Dedifferentiated amniotic fluid mesenchymal stem cell (primary cell): Measurements from ENCODE around the gene ALDH1L1.

Source experiments
- DNase-seq: peaks from one replicate; pipeline ENCODE4 v3.0.0-alpha.2; 2016; ENCODE audit errors: extremely low spot score

ALDH1L1 gene

DNA sequence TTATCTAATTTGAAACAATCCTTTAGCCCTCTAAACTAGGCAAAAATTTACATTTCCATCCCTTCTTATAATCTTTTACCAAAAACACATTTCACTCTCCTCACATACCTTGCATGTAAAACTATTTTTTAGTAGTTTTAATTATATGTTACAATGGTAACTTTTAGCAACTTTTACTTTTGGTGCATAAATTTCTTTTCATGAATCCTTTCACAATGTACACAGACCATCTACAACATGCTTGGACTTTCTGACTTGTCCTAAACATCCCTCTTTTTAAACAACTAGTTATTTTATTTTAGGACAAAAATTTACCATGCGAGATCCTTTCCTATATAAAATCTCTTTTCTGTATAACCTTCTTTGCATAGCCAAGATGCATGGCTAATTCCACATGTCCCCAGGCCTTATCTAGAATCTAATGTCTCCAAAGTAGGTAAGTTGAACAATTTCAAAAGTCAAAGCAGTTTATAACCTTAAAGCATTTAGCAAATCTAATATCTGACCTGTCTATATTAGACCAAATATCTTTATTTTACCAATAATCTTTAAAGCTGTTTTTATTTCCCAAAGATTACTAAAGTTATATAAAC lies 14.4 kb upstream of the ALDH1L1 start:
- no peak for DNase-seq

DNA sequence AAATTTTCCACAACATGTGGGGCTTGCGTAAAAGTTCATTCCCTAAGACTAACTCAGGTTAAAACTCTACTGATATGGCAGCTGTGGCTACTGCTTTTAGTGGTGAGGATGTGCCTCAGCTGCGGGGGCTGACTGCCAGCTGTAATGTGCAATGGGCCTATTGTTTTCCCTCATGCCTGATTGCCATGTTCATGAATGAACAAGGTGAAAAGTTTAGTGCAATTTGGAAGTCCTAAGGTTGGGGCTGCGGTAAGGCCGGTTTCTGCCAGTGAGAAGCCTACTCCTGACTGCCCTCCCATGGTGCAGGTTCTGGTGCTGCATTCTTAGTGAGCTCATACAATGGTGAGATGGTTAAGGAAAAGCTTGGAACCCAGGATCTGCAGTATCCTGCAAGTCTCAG lies 10.9 kb upstream of the ALDH1L1 start:
- no peak for DNase-seq

DNA sequence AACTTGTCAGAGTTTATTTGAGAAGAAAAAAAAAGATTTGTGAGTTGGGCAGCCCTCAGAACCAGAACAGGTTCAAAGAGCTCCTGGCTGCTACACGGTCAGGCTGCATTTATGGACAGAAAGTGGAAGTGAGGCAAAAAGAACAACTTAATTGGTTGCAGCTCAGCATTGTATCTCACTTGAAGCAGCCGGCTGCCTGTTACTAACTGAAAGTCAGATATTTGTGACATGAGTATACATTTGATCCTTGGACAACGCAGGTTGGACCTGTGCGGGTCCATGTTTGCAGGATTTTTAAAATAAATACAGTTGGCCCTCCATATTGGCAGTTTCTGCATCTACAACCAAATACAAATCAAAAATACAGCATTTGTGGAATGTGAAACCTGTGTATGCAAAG lies 7.5 kb upstream of the ALDH1L1 start:
- DNase-seq, result no peak

DNA sequence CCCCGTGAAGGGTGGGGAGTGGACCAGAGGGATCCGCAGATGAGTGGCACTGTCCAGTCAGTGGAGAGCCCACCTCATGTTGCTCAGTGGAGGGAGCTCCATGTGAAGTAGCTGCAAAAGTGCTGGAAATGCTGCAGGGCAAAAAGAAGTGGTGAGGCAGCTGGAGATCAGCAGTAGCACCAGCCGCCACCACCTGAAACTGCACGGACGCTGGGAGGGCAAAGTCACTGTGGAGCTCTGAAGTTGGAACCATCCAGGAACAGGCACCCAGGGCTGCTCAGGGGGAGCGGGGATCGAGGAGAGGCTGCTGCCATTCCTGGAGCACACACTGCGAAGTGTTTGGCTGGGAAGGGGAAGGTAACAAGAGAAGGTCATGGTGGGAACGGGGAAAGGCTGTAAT lies 6.4 kb upstream of the ALDH1L1 start:
- DNase-seq, result no peak

DNA sequence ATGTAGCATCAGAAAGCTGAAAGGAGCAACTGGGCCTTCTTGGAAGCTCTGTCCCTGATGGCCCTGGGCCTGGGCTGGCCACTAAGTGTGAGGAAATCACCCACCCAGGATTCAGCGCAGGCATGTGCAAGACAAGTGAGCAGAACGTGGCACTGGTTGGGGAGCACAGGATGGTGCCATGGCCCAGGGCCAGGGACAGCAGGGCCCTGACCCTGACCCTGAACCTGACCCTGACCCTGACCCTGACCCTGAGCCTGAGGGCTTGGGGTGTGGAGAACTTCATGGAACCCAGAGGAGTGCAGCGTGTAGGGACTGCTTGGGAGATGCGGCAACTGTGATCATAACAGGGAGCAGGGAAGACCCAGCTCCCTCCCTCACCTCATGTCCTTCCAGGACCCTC lies 5.9 kb upstream of the ALDH1L1 start:
- no peak for DNase-seq

DNA sequence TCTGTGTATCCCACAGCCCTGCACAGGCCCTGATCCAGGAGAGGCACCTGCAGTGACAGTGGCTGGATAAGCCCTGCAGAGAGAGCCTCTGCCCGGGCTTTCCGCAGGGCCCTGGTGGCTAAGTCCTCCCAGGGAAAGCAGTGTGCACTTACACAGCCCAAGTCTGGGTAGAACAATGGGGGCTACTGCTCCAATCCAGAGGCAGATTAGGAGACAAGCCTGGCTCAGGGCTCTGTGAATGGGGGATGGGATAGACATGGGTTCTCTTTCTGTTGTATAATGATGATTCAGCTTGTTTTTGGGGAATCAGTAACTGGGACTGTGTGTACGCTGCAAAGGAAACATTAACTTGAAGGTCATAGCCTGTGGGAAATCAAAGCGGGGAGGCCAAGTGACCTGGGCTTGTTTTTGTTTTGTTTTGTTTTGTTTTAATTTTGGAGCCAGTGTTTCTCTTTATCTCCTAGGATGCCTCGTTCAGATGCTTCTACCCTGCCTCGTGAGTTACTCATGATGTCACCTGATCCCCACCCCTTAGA lies 4.1 kb upstream of the ALDH1L1 start:
- no peak for DNase-seq

DNA sequence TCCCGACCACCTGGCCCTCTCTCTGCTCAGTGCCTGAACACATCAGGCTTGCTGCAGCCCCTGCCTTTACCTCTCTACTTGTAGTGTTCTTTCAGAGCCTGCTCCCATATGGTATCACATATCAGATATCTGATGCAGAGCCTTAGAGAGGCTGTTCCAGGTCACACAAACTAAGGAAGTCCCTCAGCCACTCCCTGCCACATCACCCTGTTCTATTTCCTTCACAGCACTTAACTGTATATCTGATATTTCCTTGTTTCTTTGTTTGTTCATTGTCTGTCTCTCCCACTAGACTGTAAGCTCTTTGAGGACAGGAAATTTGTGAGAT lies 976 bp upstream of the ALDH1L1 start:
- no peak for DNase-seq

DNA sequence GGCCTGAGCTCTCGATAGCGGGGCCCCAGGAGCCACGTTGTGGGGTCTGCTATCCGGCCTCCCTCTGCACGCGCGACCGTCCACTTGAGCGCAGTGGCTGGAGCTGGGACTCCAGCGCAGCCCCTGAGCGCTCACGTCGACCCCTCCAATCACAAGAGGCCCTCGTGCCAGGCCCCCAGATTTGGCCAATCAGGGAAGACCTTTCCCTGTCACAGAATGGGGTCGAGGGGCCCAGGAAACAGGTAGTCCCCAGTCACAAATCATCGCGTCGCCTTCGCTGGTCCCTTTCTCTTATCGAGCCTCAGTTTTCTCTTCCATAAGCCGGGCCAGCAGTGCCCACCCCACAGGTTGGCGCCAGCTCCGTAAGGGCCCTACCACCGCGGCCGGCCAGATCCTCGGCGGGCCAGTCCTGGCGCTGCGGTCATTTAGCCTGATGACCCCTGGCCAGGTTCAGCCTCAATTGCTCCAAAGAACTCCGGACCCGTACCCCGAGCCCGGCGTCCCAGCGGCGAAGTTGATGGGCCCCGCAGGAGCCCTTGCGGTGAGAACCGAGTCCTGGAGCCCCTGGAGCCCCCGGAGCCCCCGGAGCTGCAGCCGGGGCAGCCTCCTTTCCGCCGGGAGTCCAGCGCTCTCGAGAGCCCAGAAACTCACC lies 435 bp downstream of the ALDH1L1 start:
- no peak for DNase-seq

DNA sequence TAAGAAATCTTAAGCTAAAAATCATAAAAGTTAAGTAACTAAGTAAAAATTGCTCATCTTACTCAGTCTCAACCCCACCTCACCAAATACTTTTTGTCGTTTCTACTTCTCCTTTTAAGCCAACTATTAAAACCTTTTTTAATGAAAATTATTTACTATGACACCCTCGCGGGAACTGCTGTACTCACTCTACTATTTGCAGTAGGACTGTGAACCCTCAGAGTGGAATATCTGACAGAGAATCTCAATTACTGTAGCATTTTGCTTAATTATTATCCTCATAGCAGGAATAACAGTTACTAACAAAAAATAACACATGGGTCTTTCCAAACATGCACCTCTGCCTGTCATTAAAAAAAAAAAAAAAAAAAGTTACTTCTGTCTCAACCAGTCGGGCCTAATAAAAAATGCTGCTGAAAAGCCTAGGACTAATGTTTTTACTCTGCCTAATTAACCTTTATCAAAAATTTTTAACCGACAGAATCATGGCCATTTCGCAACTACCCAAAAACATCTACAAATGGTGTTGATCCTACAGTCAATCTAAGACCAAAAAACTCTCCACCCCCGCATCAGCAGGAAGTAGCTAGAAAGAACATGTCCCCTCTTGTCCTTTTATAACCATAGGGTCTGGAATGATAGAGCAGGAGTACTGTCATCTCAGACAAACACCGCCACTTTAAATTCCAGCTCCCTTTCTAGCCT lies 10.2 kb downstream of the ALDH1L1 start:
- DNase-seq, result no peak

DNA sequence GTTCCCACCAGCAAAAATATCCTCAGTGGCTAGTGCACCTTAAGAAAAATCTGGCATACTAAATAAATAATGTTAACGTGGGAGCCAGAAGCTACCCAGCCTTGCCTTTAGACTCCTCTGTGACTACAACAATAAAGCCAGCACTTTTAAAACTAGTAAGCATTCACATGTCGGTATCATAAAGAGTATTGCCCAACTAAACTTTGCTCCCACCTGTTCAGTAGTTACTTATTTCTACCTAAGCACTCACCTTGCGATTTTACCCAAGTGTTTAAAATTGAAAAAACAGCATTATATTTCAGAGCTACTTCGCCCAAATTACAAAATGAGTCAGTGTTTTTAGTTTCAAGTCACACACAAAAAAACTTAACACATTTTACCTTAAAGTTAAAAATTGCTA lies 12.8 kb downstream of the ALDH1L1 start:
- no peak for DNase-seq

DNA sequence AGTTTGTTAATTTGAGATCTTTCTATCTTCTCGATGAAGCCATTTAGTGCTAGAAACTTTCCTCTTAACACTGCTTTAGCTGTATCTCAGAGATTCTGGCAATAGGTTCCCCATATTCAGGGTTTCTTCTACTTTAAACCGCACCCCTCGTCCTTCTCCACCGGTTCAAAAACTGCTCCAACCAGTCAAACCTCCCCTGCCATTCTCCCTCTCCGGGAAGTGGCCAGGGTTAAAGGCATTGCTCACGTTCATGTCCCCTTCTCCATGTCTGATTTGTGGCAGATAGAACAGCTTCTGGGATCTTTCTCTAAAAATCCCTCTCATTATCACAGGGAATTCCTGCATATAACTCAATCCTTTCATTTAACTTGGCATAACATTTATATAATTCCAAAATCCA lies 14.4 kb downstream of the ALDH1L1 start:
- no peak for DNase-seq

DNA sequence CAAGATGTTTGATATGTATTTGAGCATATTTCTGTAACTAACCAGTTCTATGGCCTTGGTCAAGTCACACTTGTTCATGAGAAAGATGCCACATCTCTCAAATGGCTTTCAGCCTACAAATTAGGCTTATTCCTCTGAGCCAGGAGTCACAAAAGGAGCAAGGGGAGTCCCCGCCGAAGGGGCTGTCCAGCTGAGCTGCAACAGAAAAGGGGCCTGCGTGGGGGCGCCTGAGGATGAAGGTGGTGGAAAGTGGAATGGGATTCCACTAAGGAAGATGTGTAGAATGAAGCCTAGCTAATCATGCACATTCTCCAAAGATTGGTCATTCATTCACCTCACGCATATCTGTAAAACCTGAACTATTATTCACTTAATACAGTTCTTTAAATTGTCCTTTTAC lies 19.1 kb downstream of the ALDH1L1 start:
- no peak for DNase-seq

DNA sequence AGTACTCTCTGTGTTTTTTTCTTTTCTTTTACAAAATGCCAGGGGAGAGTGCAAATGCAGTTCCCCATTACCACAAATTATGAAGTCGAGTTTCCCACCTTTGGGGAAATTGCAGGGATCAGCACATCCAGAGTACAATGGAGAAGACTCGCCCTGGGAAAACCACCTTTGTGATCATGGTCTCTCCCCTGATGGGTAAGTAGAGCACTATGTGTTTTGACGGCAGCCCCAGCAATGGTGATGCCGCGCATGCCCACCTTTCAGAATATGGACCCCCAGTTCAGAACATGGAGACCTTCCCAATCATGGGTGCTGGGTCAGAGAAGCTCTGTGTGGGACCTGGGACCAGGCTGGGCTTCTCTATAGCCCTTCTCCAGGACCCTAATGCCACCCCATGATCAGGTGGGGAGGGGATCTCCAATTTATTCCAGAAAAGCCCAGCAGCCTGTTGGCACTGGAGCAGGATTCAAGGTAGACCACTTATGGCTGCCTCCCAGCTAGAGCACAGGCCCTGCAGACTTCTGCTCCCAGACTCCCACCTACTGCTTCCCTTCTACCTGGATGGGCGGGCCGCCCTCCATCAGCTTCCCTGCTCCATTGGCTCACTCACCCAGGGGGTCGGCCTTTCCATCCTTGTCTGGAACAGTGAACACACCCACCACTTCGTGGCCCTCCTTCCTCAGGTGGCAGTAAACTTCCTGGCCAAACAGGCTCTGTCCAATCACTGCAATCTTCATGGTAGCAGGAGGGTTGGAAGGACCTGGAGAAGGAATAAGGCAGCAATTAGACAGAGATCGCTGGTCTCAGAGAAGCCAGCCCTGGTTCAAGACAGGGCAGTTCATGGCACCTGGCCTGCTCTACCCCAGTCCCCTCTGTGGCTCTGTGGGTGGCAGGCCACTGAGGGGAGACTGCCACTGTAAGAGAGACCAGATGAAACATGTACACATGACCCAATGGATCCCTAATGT lies 19.9 kb downstream of the ALDH1L1 start:
- no peak for DNase-seq

DNA sequence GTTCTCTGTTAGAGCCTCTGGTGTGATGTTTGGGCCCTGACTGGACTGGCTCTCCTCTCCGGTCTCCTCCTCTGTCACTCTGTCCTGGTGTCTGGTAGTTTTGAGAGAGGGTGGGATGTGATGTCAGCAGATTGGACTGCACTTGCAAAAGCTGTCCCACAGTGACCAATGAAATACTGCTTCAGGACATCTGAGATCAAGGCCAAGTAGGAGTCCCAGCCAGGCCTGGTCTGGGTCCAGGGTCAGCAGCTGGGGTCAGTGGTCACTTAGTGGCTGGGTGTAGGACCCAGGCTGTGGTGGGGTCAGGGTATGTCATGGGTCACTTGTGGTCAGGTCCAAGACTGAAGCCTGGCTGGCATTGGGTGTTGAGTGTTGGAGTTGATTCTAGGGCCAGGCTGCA lies 20.9 kb downstream of the ALDH1L1 start:
- no peak for DNase-seq

DNA sequence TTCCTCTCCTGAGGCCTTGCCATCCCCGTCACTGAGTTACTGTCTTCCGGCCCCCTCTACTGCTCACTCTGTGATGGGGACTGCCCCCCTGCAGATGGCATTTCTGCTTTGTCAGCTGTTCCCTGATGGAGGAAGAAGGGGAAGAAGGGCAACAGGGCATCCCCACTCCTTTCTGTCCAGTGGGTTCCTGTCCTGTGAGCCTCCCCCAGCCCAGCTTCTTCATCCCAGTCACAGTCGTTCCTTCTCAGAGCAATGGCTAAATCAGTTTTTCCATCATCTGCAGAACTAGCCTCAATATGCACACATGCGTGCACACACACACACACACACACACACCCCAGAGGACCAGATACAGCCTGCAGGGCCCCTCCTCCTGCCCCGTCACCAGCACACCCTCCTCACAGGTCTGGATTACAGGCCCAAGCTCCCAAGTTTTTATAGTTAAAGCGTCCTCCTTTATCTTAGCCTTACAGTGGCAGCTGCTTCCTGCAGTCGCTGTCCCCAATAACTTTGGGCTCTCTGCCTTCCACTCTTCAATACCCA lies 21.4 kb downstream of the ALDH1L1 start:
- no peak for DNase-seq

DNA sequence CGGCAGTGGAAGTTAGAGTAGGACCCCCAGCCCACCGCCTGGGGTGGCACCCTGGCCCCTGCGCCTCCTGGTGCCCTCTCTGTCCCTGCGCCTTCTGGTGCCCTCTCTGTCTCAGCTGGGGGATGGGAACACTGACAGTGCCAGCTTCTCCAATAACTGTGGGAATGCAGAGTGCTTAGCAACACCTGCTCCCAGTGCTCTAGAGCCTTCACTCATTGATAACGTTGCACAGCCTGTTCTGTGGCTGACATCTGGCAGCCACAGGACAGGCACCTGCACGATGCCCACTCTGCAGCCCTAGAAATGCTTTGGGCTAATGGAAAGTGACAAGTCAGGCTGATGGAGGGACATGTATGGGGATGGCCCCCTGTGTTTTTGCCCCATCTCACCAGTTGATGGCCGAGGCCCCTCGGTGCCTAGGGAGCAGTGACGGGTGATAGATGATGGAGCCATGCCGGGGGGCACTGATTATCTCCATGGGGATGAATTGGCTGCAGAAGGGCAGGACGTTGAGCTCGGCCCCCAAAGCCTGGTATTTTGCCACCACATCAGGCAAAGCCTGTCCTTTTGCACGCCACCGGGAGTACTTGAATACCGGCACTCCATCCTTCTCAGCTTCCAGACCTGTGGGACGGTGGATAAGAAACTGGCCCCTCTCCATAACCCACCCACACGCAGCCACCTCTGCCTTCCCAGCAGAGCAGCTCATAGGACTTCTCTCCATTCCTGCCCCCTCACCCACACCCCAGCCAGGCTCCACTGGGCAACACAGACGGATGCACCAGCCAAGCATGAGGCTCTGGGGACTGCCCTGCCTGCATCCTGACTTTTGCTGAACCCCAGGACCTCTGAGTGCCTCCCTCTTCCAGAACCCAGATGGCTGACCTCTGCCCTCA lies 22.1 kb downstream of the ALDH1L1 start:
- no peak for DNase-seq

DNA sequence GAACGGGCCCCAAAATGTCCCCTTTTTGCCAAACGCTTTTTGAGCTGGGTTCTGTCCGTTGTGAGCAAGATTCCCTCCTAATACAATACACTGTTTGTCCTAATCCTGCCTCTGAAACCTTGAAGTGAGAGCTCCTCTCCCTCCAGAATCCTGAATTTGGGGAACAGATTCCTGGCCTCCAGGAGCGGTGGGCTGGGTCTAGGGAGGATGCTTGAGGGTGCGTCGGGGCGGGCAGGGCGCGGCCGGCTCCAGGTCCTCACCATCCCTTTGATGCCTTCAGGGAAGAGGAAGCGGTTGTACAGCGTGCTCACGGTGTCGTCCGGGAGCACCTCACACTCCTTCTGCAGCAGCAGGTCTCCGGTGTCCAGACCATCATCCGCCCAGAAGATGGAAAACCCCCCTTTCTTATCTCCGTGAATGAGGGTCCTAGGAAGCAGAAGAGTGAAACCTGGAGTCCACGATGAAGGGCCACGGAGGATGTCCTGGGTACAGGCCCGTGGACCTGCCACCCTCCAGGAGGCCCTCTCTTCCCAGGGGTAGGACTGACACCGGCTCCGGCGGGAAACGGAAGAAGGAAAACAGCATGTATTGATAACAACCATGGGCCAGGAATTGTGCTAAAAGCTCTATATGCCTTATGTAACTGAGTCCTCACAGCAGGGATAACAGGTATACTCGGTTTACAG lies 23.2 kb downstream of the ALDH1L1 start:
- no peak for DNase-seq

DNA sequence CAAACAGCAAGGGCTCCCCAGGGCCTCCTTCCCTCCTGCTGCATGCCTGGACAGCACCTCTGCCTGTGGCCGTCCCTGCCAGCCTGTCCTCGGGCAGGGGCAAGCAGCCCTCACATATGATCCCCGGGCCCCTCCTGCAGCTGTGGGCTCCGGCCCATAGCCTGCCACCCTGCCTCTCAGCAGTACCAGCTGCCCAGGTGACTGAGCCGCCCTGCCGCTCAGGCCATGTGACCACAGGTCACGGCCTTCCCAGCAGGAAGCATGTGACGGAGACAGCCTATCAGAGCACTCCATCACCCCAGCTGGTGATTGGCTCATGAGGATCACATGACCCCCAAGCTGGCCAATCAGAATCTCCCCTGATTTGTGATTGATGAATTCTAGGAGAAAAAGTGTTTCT lies 23.9 kb downstream of the ALDH1L1 start:
- DNase-seq, result no peak

DNA sequence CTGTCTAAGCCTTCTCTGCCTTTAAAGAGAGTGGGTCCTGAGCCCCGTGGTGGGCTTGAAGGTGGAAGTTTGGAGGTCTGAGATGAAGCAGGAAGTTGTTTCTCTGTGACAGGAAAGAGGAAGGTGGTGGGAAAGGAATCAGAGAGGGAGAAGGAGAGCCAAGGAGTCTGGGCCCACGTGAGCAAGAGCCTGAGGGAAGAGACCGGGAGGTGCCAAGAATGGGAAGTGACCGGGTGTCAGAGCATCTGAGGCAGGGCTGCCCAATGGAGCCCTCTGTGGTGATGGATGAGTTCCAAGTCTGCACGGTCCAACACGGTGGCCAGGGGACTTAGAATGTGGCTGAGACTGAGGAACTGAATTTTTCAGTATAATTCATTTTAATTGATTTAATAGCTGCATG lies 24.6 kb downstream of the ALDH1L1 start:
- no peak for DNase-seq

DNA sequence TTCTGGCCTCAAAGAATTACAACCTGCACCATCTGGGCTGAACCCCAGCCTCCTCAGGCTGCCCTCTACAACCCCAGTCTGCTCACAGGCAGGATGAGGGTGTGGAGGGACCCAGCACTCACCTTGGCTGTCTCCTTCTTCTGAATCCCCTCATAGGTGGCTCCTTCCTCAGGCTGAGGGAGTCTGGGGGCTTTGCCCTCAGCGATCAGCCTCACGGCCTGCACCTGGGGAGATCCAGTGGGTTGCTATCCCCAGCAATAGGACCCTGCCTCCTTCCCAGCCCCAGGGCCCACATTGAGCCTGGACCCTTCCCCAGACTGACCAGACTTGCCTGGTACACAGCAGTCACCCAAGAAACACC lies 25.1 kb downstream of the ALDH1L1 start:
- DNase-seq, result no peak
